CD4-positive, alpha-beta T cell treated with Interleukin-1 beta for 1 hour (primary cell): ENCODE measurements around the gene OR2F2.

Experiments used
- DNase-seq, 2 donors: peaks; one replicate each; pipeline ENCODE4 v3.0.0-alpha.2; 2020 to 2022

Gene OR2F2

DNA sequence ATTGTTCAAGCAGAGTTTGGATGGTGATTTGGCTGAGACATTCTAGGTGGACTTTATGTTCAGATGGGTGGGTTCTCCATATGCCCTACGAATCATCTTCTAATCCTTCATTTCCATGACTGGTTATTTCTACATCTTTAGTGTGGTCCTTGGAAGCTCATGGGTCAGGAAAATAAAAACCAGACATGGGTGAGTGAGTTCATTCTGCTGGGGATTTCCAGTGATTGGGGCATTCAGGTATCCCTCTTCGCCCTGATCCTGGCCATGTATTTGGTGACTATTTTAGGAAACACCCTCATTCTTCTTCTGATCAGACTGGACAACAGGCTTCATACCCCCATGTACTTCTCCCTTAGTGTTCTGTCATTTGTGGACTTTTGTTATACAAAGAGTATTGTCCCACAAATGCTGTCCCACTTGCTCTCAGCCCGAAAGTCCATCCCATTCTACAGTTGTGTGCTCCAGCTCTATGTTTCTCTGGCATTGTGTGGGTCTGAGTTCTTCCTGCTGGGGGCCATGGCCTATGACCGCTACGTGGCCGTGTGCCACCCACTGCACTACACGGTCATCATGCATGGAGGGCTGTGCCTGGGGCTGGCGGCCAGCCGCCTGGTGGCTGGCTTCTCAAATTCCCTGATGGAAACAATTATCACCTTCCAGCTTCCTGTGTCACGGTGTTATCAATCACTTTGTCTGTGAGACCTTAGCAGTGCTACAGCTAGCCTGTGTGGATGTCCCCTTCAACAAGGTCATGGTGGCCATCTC is 45.9 kb downstream of the OR2F2 start:
- DNase-seq = no peak

DNA sequence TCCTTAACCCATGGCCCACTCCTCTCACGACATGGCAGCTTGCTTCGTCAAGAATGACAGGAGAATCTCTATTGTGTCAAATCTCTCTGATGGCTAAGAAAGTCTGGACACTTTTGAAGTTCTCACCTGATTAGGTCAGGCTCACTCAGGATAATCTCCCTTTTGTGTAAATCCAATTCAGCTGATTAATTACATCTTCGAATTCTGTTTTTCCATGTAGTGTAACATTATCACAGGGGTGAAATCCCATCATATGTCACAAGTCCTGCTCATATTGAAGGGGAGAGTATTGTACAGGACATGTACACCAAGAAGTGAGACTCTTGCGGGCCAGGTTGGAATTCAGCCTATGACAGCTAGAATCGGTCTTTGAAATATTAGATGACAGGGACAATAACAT is 48.9 kb downstream of the OR2F2 start:
- no peak for DNase-seq
